NCI-H1417 treated with DMSO at 0.1 percent for 48 hours (cell line): ENCODE results near the gene DDX31.

Experiments
- DNase-seq: peaks from one replicate; lab custom pipeline; 2025; lab: John Stamatoyannopoulos, UW

DDX31 gene

GRCh38 chr9:132673355-132673754, 3.6 kb upstream of the DDX31 start:
- DNase-seq: no peak

GRCh38 chr9:132672413-132672690, 2.6 kb upstream of the DDX31 start:
- no peak for DNase-seq

GRCh38 chr9:132671620-132672412, 2.0 kb upstream of the DDX31 start:
- DNase-seq: no peak

- DNase-seq: peak; percentile 27
These were observed 941 bp upstream of the DDX31 start, which contains the start of gene GTF3C4 for GRCh38 chr9:132670457-132671391. Gene GTF3C4, plus strand, starts transcription at chr9:132670464. Its CDS starts 135 bp downstream, at chr9:132670599.

GRCh38 chr9:132669319-132669697, 475 bp downstream of the DDX31 start:
- peak; percentile 34 for DNase-seq

- DNase-seq: no peak
These were observed 5.9 kb downstream of the DDX31 start for GRCh38 chr9:132663851-132664250.

GRCh38 chr9:132663117-132663516, 6.7 kb downstream of the DDX31 start:
- no peak for DNase-seq

GRCh38 chr9:132662152-132662945, 7.4 kb downstream of the DDX31 start:
- no peak for DNase-seq

GRCh38 chr9:132656299-132656698, 13.5 kb downstream of the DDX31 start:
- no peak for DNase-seq

GRCh38 chr9:132651259-132651658, 18.5 kb downstream of the DDX31 start:
- no peak for DNase-seq

- no peak for DNase-seq
These were observed 21.1 kb downstream of the DDX31 start for GRCh38 chr9:132648685-132649084.

GRCh38 chr9:132648283-132648682, 21.5 kb downstream of the DDX31 start:
- DNase-seq: no peak

GRCh38 chr9:132647806-132648205, 22.0 kb downstream of the DDX31 start:
- DNase-seq: no peak

- no peak for DNase-seq
These were observed 22.4 kb downstream of the DDX31 start for GRCh38 chr9:132647355-132647754.

- DNase-seq: no peak
These were observed 23.1 kb downstream of the DDX31 start for GRCh38 chr9:132646726-132647125.

GRCh38 chr9:132645711-132646110, 24.1 kb downstream of the DDX31 start:
- DNase-seq: no peak

GRCh38 chr9:132645306-132645705, 24.5 kb downstream of the DDX31 start:
- no peak for DNase-seq

GRCh38 chr9:132644251-132644650, 25.5 kb downstream of the DDX31 start:
- DNase-seq: no peak

- no peak for DNase-seq
These were observed 28.6 kb downstream of the DDX31 start for GRCh38 chr9:132641216-132641615.

GRCh38 chr9:132639322-132639721, 30.5 kb downstream of the DDX31 start:
- no peak for DNase-seq

GRCh38 chr9:132638240-132638639, 31.5 kb downstream of the DDX31 start:
- DNase-seq: no peak

- DNase-seq: no peak
These were observed 32.0 kb downstream of the DDX31 start for GRCh38 chr9:132637801-132638200.
